KOPT-K1 (cell line): Measurements from ENCODE around the gene KATNA1.
A peak's percentile ranks its signal among the peaks of the same experiment; 100 is the strongest.

Experiments
- H3K27ac ChIP-seq: fragments of 200-600 bp; sonication (generic); 2 replicates; pipeline ENCODE4 v1.5.1; 2016; ENCODE audit warnings: antibody characterized with exemption, mild to moderate bottlenecking, low read depth, low read length; ENCODE audit not compliant: poor library complexity, severe bottlenecking
- H3K36me3 ChIP-seq: fragments of 200-600 bp; sonication (generic); 2 replicates; pipeline ENCODE4 v1.5.1; 2017; ENCODE audit warnings: antibody characterized with exemption, mild to moderate bottlenecking, low read length, moderate library complexity; ENCODE audit not compliant: insufficient read depth
- H3K9me3 ChIP-seq: fragments of 200-600 bp; sonication (generic); 2 replicates; pipeline ENCODE4 v1.5.1; 2017; ENCODE audit warnings: antibody characterized with exemption, low read length, mild to moderate bottlenecking; ENCODE audit not compliant: insufficient read depth, poor library complexity, severe bottlenecking

Gene KATNA1

GRCh38 chr6:149567194-149567586, 81.3 kb downstream of the KATNA1 start:
- H3K27ac ChIP-seq: peak overlapping the region; percentile 76

DNA sequence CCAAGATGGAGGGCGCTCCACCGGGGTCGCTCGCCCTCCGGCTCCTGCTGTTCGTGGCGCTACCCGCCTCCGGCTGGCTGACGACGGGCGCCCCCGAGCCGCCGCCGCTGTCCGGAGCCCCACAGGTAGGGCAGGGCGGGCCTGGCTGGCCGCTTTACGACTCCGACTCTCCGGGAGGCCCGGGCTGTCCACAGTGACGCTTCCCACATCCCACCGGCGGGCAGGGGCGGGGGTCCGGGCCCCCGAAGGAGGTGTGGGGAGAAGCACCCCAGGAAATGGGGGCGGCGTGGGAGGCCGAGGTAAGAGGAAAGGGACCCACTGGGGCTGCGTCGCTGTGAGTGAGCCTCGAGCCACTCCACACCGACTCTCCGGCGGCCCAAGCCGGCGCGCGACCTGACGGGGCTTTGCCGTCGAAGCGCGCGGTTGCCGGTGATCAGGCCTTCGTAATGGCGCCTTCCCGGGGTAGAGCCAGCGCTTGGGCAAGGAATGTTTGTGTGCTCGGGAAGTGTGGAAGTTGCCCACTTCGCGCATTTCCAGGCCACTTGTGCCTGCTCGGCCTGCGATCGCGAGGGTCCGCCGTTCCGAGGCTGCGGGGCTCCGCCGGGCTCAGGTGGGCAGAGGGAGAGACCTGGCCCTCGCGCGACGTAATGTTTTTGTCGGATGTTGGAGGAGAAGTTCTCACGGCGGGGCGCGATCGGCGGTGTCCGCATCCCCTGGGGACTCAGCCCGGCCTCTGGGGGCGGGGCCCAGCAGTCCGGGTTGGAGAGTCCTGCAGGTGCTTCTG, 81.9 kb downstream of the KATNA1 start:
- H3K36me3 ChIP-seq: no peaks in the 10 kb centered on the region
- no peaks in the 10 kb centered on the region for H3K9me3 ChIP-seq
- peak overlapping the region; percentile 76 for H3K27ac ChIP-seq

More at GRCh38 chr6:149567194-149567586, 81.3 kb downstream of the KATNA1 start:
- Histone ChIP-seq H3K36me3 (0 out of 2 replicates have a peak, but pooled peaks cover 1% of the 10 kb centered on the region), H3K9me3 (no peaks in the 10 kb centered on the region)

GRCh38 chr6:149565527-149566409, 82.7 kb downstream of the KATNA1 start, which contains the start of gene GINM1:
Gene GINM1 (plus strand): TSS chr6:149566375. CDS start chr6:149566415, 40 bp downstream.
- Histone ChIP-seq H3K9me3 (no peaks in the 10 kb centered on the region), H3K36me3 (no peaks in the 10 kb centered on the region), H3K27ac (peak within 1 kb of the TSS; percentile 76)

- Histone ChIP-seq H3K27ac (no peak overlapping the region), H3K36me3 (no peaks in the 10 kb centered on the region), H3K9me3 (no peaks in the 10 kb centered on the region)
Observed at GRCh38 chr6:149563928-149564325, 84.6 kb downstream of the KATNA1 start.

DNA sequence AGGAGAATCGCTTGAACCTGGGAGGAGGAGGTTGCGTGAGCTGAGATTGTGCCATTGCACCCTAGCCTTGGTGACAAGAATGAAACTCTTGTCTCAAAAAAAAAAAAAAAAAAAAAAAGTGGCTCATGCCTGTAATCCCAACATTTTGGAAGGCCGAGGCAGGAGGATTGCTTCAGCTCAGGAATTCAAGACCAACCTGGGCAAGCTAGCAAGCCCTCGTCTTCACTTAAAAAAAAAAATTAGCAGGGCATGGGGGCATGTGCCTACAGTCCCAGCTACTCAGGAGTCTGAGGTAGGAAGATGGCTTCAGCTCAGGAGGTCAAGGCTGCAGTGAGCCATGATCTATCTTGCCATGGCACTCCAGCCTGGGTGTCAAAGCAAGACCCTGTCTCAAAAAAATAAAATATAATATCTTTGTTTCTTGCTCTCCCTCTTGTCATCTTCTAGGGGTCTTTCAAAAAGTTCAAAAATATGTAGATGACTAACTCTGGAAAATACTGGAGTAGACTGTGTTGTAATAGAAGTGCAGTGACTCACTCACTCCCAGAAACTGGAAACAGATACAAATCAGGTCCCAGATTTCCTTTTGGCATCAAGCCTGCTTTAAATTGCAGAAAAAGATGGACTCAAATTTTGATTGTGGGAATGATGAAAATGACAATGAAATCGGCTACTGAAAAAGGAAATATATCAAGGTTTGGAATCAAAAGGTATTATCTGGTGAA, 85.1 kb downstream of the KATNA1 start:
- Histone ChIP-seq H3K36me3 (no peaks in the 10 kb centered on the region), H3K9me3 (no peaks in the 10 kb centered on the region), H3K27ac (no peak overlapping the region)

- Histone ChIP-seq H3K36me3 (no peaks in the 10 kb centered on the region), H3K27ac (no peak overlapping the region), H3K9me3 (no peaks in the 10 kb centered on the region)
Observed at GRCh38 chr6:149560736-149561135, 87.8 kb downstream of the KATNA1 start.

- Histone ChIP-seq H3K9me3 (no peaks in the 10 kb centered on the region), H3K27ac (no peak overlapping the region)
Observed at GRCh38 chr6:149559389-149559788, 89.1 kb downstream of the KATNA1 start.

GRCh38 chr6:149558029-149558428, 90.5 kb downstream of the KATNA1 start:
- H3K9me3 ChIP-seq: no peaks in the 10 kb centered on the region
- H3K36me3 ChIP-seq: no peaks in the 10 kb centered on the region
- H3K27ac ChIP-seq: no peak overlapping the region

More at GRCh38 chr6:149559389-149559788, 89.1 kb downstream of the KATNA1 start:
- no peaks in the 10 kb centered on the region for H3K36me3 ChIP-seq

DNA sequence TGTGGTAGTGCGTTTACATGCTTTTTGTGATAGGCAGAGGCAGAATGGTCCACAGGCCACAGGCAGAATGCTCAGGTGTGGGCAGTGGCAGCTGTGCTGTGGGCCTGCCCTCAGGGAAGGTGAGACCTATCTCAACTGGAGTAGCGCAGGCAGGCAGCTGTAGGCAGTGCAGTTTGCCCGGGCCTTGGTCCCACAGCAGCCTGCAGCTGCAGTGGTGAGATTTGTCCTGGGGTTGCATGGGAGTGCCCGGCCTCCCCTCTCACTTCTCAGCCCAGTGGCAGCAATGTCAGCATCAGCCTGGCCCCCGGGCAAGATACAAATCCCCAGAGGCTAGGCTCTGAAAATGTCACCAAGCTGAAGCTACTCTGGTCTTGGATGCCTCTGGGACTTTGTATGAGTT, 96.6 kb downstream of the KATNA1 start:
- H3K27ac ChIP-seq: no peak overlapping the region
- H3K9me3 ChIP-seq: no peaks in the 10 kb centered on the region
- no peaks in the 10 kb centered on the region for H3K36me3 ChIP-seq

GRCh38 chr6:149545754-149546471, 102.6 kb downstream of the KATNA1 start, which contains the start of gene PPIL4:
Gene PPIL4 (minus strand): TSS chr6:149546043. CDS start chr6:149546005, 38 bp downstream.
- Histone ChIP-seq H3K27ac (peak within 1 kb of the TSS; percentile 75), H3K36me3 (peaks cover under 1% of the 10 kb centered on the region; the same call in 1 of the 2 replicates), H3K9me3 (no peaks in the 10 kb centered on the region)

- H3K27ac ChIP-seq: peak overlapping the region; percentile 75
Observed at GRCh38 chr6:149545258-149545753, 103.2 kb downstream of the KATNA1 start.

More at GRCh38 chr6:149545258-149545753, 103.2 kb downstream of the KATNA1 start:
- no peaks in the 10 kb centered on the region for H3K9me3 ChIP-seq
- H3K36me3 ChIP-seq: peaks cover 6% of the 10 kb centered on the region
